ENCODE results near the gene VKORC1L1. TPM values are rescaled to one million over a fixed set of nuclear protein-coding genes. Genes with fewer than 3 reads are reported as not detected.
"Not testable (repeated sequence)": the region's sequence is repeated elsewhere in the genome, so short reads cannot be mapped to it uniquely, and the experiment has no call there.

The VKORC1L1 gene
- total RNA-seq, 1 donor from 2014 or later = 33.9 TPM

DNA sequence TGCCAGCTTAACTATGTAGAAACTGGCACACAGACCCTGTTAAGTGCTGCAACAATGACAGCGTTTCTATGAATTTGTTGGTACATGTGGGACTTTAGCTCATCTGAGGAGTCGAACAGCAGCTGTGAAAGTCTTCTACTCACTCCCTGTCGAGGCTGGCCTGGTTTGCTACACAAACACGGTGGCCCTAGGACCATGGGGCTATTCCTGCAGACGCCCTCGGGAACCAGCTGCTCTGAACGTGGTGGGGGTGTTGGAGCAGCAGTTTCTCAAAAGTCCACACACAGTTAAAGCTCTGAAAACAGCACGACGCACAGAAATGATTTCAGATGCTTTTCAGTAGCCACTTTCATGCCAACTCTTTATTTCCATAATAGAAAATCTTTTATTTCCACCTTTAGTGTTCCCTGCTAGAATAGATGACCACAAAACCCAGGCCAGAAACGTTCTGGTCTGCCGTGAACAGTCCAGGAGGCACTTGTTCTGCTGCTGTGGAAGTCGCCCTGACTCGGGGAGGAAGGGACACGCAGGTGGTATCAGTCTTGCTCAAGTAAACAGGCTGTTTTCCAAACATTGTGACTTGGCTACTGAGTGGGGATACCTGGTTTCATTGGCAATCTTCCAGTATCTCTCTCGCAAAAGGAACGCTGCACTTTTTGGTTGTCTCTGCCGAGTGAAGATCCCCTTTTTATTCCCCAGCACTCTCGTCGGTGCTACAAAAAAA, 87.6 kb downstream of the VKORC1L1 start:
- no peaks in the 10 kb centered on the region for H3K9me3 Mint-ChIP-seq
- no peak overlapping the region for H3K27ac Mint-ChIP-seq (ENCODE audit: unreplicated experiment)
- TF ChIP-seq, protein P1, sequence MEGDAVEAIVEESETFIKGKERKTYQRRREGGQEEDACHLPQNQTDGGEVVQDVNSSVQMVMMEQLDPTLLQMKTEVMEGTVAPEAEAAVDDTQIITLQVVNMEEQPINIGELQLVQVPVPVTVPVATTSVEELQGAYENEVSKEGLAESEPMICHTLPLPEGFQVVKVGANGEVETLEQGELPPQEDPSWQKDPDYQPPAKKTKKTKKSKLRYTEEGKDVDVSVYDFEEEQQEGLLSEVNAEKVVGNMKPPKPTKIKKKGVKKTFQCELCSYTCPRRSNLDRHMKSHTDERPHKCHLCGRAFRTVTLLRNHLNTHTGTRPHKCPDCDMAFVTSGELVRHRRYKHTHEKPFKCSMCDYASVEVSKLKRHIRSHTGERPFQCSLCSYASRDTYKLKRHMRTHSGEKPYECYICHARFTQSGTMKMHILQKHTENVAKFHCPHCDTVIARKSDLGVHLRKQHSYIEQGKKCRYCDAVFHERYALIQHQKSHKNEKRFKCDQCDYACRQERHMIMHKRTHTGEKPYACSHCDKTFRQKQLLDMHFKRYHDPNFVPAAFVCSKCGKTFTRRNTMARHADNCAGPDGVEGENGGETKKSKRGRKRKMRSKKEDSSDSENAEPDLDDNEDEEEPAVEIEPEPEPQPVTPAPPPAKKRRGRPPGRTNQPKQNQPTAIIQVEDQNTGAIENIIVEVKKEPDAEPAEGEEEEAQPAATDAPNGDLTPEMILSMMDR (conservative IDR thresholded peaks at IDR 0.05) = no peak
- no peaks in the 10 kb centered on the region for H3K27me3 Mint-ChIP-seq (ENCODE audit: low read depth)
- H3K36me3 Mint-ChIP-seq (ENCODE audit: low read depth) = peaks cover 14% of the 10 kb centered on the region
- no peak overlapping the region for H3K4me3 Mint-ChIP-seq
- no peak for DNase-seq (ENCODE audit: low read depth, low spot score)
- H3K4me1 Mint-ChIP-seq = no peaks in the 10 kb centered on the region

DNA sequence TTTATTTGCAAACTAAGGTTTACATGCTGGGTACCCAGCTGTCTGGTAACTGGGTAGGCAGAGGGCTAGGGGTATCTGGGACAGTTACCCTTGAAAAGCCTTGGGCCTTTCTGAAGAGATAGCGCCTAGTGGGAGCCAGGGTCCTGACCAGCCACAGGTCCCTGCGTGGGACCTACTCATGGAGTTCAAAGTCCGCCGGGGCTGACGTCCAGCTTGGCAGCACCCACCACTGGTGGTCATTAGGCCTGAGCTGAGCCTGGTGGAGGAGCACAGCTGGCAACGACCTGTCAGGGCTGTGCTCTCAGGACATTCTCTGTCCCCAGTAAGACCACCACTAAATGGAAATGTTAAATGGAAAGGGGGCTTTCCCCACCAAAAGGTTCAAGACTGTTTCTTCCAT, 89.2 kb downstream of the VKORC1L1 start:
- Mint-ChIP-seq H3K27ac (ENCODE audit: unreplicated experiment) (no peak overlapping the region), H3K4me3 (no peak overlapping the region), H3K27me3 (ENCODE audit: low read depth) (no peaks in the 10 kb centered on the region), H3K9me3 (no peaks in the 10 kb centered on the region), H3K36me3 (ENCODE audit: low read depth) (peaks cover 22% of the 10 kb centered on the region), H3K4me1 (no peaks in the 10 kb centered on the region)
- no peak for DNase-seq (ENCODE audit: low read depth, low spot score)
- TF ChIP-seq, protein P1 (conservative IDR thresholded peaks at IDR 0.05) = no peak

DNA sequence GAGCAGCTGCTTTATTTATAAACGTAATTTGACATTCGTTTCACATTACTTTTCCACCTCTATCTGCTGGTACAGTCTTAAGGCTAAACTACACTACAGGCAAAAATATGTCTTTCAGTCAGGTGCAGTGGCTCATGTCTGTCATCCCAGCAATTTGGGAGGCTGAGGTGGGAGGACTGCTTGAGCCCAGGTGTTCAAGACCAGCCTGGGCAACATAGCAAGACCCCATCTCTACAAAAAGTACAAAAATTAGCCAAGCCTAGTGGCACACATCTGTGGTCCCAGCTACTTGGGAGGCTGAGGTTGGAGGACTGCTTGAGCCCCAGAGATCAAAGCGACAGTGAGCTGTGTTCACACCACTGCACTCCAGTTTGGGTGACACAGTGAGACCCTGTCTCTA, 91.8 kb downstream of the VKORC1L1 start:
- not testable (repeated sequence) for H3K4me1 Mint-ChIP-seq; DNase-seq (ENCODE audit: low read depth, low spot score); H3K27me3 Mint-ChIP-seq (ENCODE audit: low read depth); H3K4me3 Mint-ChIP-seq; H3K9me3 Mint-ChIP-seq; H3K27ac Mint-ChIP-seq (ENCODE audit: unreplicated experiment)
- peaks cover 27% of the 10 kb centered on the region for H3K36me3 Mint-ChIP-seq (ENCODE audit: low read depth)

DNA sequence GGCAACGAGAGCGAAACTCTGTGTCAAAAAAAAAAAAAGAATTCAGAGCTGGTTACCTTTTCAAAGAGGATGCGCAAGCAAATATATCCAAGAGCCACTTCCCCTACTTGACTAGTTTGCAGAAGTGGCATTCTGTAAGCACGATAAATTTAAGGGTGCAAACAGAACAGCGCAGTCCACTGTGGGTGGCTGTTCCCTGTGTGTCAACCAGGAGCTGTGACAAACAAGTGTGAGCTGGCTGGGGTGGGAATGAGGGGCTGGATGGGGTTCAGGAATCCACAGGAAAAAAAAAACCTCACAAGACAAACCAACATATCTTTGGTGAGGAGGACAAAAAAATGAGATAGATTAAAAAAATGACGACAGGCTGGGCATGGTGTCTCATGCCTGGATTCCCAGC, 93.3 kb downstream of the VKORC1L1 start:
- Mint-ChIP-seq H3K4me3 (no peak overlapping the region), H3K36me3 (ENCODE audit: low read depth) (peaks cover 29% of the 10 kb centered on the region), H3K27ac (ENCODE audit: unreplicated experiment) (no peak overlapping the region), H3K9me3 (no peaks in the 10 kb centered on the region), H3K4me1 (no peaks in the 10 kb centered on the region), H3K27me3 (ENCODE audit: low read depth) (no peaks in the 10 kb centered on the region)
- TF ChIP-seq, protein P1 (conservative IDR thresholded peaks at IDR 0.05) = no peak
- no peak for DNase-seq (ENCODE audit: low read depth, low spot score)

DNA sequence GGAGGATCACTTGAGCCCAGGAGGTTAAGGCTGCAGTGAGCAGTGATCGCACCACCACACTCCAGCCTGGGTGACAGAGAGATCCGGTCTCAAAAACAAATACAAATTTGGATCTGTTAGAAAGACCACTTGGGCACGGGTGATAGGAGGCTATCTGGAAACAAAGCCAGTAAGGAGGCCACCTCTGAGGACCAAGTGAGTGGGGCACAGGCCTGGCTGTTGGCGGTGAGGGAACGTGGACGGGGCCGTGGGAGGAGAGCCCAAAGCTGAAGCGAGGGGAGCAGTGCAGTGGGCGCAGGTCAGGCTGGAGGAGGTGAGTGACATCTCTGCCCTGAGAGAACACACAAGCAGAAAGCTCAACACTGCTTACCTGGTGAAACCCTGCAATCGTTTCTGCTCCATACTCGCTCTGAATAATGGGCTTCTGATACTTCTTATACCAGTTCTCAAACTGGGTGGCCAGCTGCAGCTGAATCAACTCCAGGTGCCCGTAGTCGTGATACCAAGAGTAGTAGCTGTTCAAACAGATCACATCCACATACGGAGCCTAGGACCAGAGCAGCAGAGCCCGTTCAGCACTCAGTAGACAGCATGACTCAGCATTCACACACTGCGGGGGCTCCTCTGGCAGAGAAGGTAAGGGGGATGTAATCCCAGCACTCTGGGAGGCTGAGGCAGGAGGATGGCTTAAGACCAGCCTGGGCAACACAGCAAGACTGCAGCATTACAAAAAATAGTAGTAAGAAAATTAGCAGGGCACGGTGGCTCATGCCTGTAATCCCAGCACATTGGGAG, 94.7 kb downstream of the VKORC1L1 start:
- no peaks in the 10 kb centered on the region for H3K9me3 Mint-ChIP-seq
- TF ChIP-seq, protein P1 (conservative IDR thresholded peaks at IDR 0.05) = no peak
- H3K4me1 Mint-ChIP-seq = no peaks in the 10 kb centered on the region
- no peak overlapping the region for H3K27ac Mint-ChIP-seq (ENCODE audit: unreplicated experiment)
- DNase-seq (ENCODE audit: low read depth, low spot score) = no peak
- no peak overlapping the region for H3K4me3 Mint-ChIP-seq
- no peaks in the 10 kb centered on the region for H3K27me3 Mint-ChIP-seq (ENCODE audit: low read depth)
- H3K36me3 Mint-ChIP-seq (ENCODE audit: low read depth) = peaks cover 32% of the 10 kb centered on the region

All from neural crest cell (in vitro differentiated cells).